HG03520 (cell line): ENCODE data around the gene PLAGL1.
"Not testable (repeated sequence)": the region's sequence is repeated elsewhere in the genome, so short reads cannot be mapped to it uniquely, and the experiment has no call there.

Experiments
- ATAC-seq: cut with Tn5 transposase; IDR thresholded peaks from one replicate; pipeline ENCODE4 v1.9.1; 2021; ENCODE audit warnings: mild to moderate bottlenecking, moderate library complexity; ENCODE audit not compliant: unreplicated experiment

PLAGL1 gene

DNA sequence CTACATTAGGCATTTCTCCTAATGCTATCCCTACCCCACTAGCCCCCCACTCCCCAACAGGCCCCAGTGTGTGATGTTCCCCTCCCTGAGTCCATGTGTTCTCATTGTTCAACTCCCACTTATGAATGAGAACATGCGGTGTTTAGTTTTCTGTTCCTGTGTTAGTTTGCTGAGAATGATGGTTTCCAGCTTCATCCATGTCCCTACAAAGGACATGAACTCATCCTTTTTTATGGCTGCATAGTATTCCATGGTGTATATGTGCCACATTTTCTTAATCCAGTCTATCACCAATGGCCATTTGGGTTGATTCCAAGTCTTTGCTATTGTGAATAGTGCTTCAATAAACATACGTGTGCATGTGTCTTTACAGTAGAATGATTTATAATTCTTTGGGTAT, 1.6 kb upstream of the PLAGL1 start:
- not testable (repeated sequence) for ATAC-seq

DNA sequence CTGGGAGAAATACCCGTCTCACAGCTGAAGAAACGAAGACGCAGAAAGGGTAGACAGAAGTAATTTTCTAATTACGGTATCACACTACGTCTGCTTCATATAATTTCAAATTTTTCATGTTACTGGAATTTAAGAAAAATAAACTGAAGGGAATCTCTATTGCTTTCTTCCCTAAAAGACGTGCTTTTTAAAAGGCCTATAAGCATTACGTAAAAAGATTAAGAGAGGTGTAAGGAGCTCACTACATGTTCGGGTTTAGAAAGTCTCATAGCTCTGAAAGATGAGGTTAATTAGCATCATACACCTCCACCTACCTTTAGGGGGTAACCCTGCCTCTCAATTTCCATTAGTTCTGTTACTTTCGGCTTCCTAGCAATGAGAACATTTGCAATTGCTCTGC, 787 bp upstream of the PLAGL1 start:
- no peak for ATAC-seq

- no peak for ATAC-seq
These were observed 460 bp downstream of the PLAGL1 start for GRCh38 chr6:144007478-144008119.

DNA sequence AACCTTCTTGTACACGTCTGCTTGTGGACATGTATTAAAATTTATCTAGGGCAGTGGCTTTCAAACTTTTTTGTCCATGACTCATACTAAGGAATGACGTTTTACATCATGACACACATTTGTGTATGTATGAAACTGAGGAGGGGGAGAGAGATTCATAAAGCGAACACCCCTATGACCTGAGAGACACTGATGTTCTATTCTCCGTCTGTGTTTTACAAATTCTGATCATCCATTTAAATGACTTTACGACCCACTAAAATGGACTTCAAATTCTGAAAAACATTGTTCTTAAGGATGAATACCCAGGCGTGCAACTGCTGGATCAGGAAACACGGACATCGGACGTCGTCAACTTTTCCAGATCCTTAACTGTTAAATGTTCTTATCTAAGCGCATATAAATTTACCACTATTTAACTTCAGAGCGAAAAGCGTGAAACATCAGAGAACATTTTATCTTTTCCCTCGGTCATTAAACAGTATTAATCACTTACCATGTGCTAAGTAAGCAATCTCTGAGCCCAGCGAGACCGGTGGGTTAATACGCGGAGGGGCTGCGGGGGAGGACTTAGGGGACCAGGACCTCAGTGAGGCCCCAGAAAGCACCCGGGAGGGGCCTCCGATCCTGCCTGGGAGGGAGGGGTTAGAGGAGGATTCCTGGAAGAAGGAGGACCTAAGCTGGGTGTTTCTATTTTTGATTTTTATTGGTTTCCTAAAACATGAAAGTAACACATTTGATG, 1.2 kb downstream of the PLAGL1 start:
- no peak for ATAC-seq

DNA sequence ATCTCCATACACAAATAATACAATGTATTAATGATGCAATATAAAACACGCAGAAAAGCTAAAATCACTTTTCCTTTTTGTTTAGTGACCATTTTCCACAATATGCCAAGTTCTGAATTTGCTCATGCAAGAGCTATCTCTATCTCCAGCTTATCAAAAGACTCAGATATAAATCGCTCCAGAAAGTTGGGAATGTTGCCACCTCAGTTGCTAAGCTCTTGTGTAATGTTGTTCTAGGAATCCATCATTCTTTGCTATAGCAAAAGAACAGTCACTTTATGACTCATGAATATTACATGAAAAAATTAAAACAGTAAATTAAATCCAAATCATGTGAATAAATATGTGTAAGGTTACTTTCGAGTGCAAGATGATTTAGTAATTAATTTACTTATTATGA, 8.7 kb downstream of the PLAGL1 start:
- no peak for ATAC-seq

GRCh38 chr6:143998686-143999085, 9.4 kb downstream of the PLAGL1 start:
- ATAC-seq, result no peak

DNA sequence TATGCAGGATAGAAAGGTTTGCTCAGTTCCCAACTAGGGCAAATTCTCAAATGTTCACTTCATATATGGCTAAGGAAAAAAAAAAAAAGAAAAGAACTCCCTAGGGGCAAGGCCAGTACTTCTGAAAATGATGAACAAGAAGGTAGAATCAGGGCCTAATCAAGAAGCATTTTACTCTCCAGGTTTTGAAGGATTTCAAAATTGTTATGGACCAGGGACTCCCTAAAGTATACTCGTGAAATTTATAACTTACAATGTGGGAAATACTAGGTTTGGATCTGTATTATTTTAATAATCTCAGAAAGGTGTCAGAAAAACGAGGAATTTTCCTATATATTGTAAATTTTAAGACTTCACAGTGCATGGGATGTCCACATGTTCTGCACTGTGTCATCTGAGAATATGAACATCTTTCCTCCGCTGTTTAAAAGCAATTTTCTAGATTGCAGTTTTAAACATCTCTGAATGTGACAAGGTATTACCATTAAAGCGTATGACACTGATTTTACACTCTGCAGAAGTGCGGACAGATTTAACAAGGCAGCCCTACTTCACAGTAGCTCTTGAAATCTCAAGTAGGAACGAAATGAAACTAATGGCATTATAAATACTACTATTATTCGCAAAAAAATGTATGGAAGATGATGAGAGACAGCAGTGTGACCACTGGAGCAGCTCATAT, 14.0 kb downstream of the PLAGL1 start:
- no peak for ATAC-seq

GRCh38 chr6:143992285-143992684, 15.8 kb downstream of the PLAGL1 start:
- no peak for ATAC-seq

GRCh38 chr6:143986463-143987065, 21.5 kb downstream of the PLAGL1 start:
- no peak for ATAC-seq

DNA sequence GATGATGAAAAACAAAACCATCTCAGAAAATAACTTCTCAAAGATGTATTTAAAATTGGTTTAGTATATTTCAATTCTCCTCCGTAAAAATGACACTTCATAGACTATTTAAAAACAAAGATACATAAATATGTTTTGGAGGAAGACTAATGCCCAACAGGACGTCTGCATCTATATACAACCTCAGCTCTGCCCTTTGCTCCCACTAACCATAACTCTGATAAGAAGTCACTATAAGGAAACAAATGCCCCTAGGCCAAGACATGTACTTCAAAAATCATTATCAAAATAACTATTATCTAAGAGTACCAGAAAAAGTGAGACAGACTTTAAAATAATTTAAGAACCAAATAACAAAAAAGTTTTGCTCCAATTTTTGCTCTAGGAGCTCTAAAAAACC, 23.4 kb downstream of the PLAGL1 start:
- no peak for ATAC-seq

GRCh38 chr6:143982968-143983367, 25.1 kb downstream of the PLAGL1 start:
- ATAC-seq, result no peak

- no peak for ATAC-seq
These were observed 27.1 kb downstream of the PLAGL1 start for GRCh38 chr6:143980921-143981320.

GRCh38 chr6:143976806-143977349, 31.2 kb downstream of the PLAGL1 start:
- no peak for ATAC-seq

GRCh38 chr6:143974089-143974488, 34.0 kb downstream of the PLAGL1 start:
- ATAC-seq, result no peak

DNA sequence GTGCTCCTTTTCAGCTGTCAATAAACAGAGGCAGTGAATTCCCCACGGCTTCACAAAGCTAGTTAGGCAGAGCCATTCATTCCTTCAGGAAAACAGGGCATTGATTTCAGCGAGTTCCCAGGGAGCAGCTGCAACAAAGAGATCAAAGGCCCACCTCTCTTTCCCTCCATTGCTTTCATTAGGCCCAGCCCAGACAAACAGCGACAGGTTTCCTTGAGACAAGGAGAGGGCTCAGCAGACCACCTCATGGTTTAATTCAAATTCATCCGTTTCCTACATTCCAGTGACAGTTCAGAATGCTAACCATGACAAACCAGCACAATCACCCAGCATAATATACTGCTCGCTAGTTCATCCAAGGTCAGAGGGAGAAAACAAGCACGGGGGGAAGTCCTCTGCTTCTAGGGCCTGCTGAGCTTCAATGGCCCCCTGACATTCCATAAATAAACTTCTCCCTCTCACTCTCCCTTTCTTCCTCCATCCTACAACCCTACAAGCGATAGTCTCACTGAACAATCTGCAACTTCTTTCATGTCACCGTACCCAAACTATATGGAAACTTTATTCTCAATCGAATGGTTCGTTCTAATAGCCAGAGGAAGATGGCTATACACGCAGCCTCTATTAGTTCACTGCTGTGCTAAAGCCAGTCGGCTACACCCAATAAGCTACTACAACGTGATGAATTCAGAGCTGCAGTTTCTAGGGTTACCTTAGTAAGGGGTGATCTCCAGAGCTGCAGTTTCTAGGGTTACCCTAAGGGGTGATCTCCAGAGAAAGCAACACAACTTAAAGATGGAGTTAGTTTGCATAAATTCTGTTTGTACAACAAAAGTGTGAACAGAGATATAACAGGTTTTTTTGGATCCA, 34.7 kb downstream of the PLAGL1 start:
- ATAC-seq, result no peak

DNA sequence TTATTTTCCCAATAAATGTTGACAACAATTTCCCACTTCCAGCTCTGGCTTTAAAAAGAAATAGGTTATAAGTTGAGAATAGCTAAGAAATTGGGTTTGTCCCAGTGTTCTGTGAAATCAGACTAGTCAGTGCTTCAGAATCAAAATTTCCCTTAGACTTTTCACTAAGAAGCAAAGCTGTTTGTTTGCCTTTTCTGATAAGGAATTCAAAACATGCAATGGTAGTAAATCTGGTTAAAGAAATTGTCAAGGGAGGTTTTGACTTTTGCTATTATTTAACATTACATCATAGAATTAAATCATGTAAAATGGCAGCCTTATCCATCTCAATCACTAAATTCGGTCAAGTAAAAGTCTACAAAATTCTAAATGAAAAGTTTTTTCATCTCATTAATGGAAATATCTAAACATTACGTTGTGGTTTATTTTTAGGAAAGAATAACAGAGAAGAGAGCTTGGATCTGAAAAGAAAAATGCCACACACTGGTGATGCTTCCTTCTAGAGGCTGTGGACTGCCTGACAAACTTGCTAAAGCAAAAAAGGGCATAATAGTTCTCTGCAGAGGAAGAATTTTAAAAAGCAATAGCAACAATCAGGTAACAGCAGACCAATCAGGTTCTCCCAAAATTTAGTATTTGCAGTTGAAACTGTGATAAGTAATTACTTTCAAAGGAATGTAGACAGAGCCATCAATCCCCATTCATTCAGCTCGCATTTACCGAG, 36.4 kb downstream of the PLAGL1 start:
- ATAC-seq, result no peak

DNA sequence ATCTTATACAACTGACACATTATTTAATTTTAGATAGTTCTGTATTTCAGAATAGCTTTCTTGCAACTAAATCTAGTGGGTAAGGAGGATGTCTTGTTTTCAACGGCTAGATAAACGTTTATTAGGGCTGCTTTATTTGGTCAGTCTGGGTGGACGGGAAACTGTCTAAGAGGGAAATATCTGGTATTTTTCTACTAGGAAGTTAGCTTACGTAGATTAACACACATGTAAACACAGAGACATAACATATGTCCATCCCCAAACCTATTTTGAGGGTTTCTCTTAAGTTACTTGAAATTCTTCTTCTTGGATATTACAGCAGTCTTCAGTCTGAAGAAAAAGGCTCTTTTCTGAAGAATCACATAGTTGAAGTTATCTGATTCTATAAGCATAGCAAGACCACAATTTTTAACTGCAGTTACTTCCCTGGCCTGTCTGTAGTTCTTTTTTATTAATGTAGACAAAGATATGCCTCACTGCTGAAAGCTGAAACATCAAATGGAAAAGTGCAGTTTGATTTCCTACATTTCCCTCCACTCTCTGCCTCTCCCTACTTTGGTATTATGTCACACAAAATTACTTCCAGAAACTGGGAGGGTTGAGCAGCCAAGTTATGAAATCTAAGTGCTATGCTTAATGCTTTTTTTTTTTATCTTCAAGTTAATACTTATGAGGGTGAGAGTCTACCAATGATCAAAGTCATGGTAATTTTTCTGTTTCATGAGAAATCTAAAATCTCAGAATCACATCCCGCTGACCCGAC, 37.4 kb downstream of the PLAGL1 start:
- ATAC-seq, result no peak

DNA sequence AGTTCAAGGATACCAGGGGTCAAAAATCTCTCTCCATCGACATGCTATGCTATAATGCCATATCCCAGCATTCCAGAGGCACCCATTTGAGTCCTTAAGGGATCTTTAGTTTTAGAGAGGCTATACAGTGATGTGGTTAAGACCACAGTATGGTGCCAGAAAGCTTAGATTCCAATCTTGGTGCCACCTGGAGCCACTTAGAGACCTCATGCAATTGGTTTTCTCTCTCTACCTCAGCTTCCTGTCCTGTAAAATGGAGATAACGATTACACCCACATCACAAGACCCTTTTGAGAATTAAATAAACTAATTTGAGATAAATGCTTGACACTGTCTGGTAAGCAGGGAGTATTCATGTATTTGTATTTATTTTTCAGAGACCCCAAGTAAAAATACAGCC, 39.0 kb downstream of the PLAGL1 start:
- no peak for ATAC-seq
